ENCODE results near the gene CACNB1.

The CACNB1 gene

GRCh38 chr17:39231591-39232551, 34.4 kb upstream of the CACNB1 start (continued):
- TF ChIP-seq ZBTB11 (tag by site-specific recombination; conservative IDR thresholded peaks at IDR 0.05; ENCODE audit: low read depth) (no peak), EGR2 (tag by site-specific recombination; IDR thresholded peaks at IDR 0.05; ENCODE audit: low read depth) (peak; percentile 76), PRDM10 (tag by site-specific recombination; IDR thresholded peaks at IDR 0.05) (peak; percentile 34; the same call in 1 of the 2 replicates), ZNF335 (tag by site-specific recombination; conservative IDR thresholded peaks at IDR 0.05) (peak; percentile 58), ZNF501 (tag by site-specific recombination; IDR thresholded peaks at IDR 0.05) (0 out of 2 replicates have a peak, but pooled peaks have one; percentile 37), ZBTB10 (tag by site-specific recombination; IDR thresholded peaks at IDR 0.05) (peak; percentile 71; the same call in 1 of the 2 replicates), ZNF76 (tag by site-specific recombination; IDR thresholded peaks at IDR 0.05; ENCODE audit: borderline replicate concordance, low read depth) (no peak), ZNF654 (tag by site-specific recombination; IDR thresholded peaks at IDR 0.05; ENCODE audit: low read depth) (peak; percentile 76), ZNF629 (tag by site-specific recombination; IDR thresholded peaks at IDR 0.05) (peak; percentile 49; the same call in 1 of the 2 replicates), ZBTB44 (tag by site-specific recombination; IDR thresholded peaks at IDR 0.05) (0 out of 2 replicates have a peak, but pooled peaks have one; percentile 11), ZBTB26 (tag by site-specific recombination; optimal IDR thresholded peaks at IDR 0.05) (peak; percentile 12), ZNF596 (tag by site-specific recombination; IDR thresholded peaks at IDR 0.05) (0 out of 2 replicates have a peak, but pooled peaks have one; percentile 7), ZNF423 (tag by site-specific recombination; IDR thresholded peaks at IDR 0.05) (peak; percentile 99), SP3 (tag by site-specific recombination; IDR thresholded peaks at IDR 0.05) (peak; percentile 17; the same call in 1 of the 2 replicates), ZFP41 (tag by site-specific recombination; IDR thresholded peaks at IDR 0.05; ENCODE audit: borderline replicate concordance) (no peak), KLF8 (tag by site-specific recombination; IDR thresholded peaks at IDR 0.05) (peak; percentile 85), SP2 (tag by site-specific recombination; IDR thresholded peaks at IDR 0.05) (peak; percentile 36; the same call in 1 of the 2 replicates), GLIS2 (tag by site-specific recombination; IDR thresholded peaks at IDR 0.05) (peak; percentile 93), ZNF473 (tag by site-specific recombination; IDR thresholded peaks at IDR 0.05) (no peak), ZNF366 (tag by site-specific recombination; conservative IDR thresholded peaks at IDR 0.05) (peak; percentile 50), RBAK (tag by site-specific recombination; IDR thresholded peaks at IDR 0.05) (no peak), ZIC2 (tag by site-specific recombination; IDR thresholded peaks at IDR 0.05) (peak; percentile 97), ZFP3 (tag by site-specific recombination; IDR thresholded peaks at IDR 0.05; ENCODE audit: low read depth) (no peak), OSR2 (tag by site-specific recombination; IDR thresholded peaks at IDR 0.05) (0 out of 2 replicates have a peak, but pooled peaks have one; percentile 13), ZBTB48 (tag by site-specific recombination; IDR thresholded peaks at IDR 0.05) (peak; percentile 88), ZNF132 (tag by site-specific recombination; IDR thresholded peaks at IDR 0.05; ENCODE audit: borderline replicate concordance) (no peak)

Data from HEK293 (cell line).